HL-60 (cell line): Measurements from ENCODE around the gene SSTR5.

Source experiments
- DNase-seq, 2 experiments: peaks; one replicate each; pipeline ENCODE4 v3.0.0-alpha.2; 2010 to 2020; ENCODE audit warnings: low read depth in 1 of 2, low spot score in 1 of 2
- H3K27ac ChIP-seq: fragments of 250-450 bp; sonication (Bioruptor Pico); replicated peaks from 2 replicates; pipeline ENCODE4 v1.5.1; 2020; ENCODE audit warnings: mild to moderate bottlenecking, moderate library complexity
- H3K27me3 ChIP-seq: fragments of 250-450 bp; sonication (Bioruptor Pico); 2 replicates; pipeline ENCODE4 v1.5.1; 2021; ENCODE audit warnings: mild to moderate bottlenecking, moderate library complexity; ENCODE audit not compliant: insufficient read depth, poor library complexity, severe bottlenecking
- H3K4me3 ChIP-seq: replicated peaks from 2 replicates; pipeline ENCODE4 v1.5.1; 2011; ENCODE audit warnings: mild to moderate bottlenecking, control low read depth, low read length; ENCODE audit not compliant: insufficient read depth
- CTCF ChIP-seq: IDR thresholded peaks from one replicate; pipeline ENCODE4 v1.5.1; 2011; ENCODE audit warnings: low read length, control low read depth, inconsistent platforms; ENCODE audit not compliant: insufficient read depth
- GABPA ChIP-seq: IDR thresholded peaks from 2 replicates; pipeline ENCODE4 v1.6.1; 2012; ENCODE audit warnings: low read depth
- POLR2AphosphoS5 ChIP-seq: IDR thresholded peaks from 2 replicates; pipeline ENCODE4 v1.6.1; 2012; ENCODE audit warnings: low read depth
- REST ChIP-seq: IDR thresholded peaks from 2 replicates; pipeline ENCODE4 v1.6.1; 2012; ENCODE audit warnings: low read depth; ENCODE audit not compliant: insufficient replicate concordance
- SPI1 ChIP-seq: IDR thresholded peaks from 2 replicates; pipeline ENCODE4 v1.6.1; 2012; ENCODE audit warnings: low read depth, mild to moderate bottlenecking, borderline replicate concordance

SSTR5 gene

DNA sequence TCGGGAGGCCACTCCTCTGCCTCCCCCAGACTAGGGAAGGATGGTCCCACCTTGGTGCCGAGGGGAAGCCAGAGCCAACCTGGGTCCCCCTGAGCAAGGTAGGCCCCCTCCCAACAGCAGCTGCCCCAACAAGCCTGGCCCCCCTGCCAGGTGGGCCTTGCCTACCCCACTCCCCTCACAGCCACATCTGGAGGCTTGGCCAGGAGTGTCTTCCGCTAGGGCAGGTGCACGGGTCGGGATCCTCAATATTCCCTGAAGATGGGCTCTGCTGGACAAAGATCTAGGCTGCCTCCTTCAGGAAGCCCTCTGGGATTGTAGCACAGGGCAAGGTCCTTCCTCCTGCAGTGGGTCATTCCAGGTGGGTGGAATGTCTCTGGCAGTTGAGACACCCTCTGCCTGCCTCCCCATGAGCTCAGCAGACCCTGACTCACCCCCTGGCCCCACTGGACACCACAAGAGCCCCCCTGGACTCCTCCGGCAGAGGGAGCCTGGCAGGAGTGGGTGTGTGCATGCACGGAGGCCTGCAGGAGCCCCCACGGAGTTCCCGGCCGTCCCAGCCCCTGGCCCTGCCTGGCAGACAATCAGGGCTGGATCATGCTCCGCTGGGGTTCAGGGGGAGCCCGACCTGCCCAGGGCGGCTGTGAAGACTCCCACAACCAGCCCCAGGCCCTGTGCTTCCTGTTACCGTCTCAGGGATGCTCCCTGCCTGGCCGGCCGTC, 23.1 kb downstream of the SSTR5 start:
- TF ChIP-seq CTCF (no peak), SPI1 (no peak), GABPA (no peak), REST (no peak), POLR2AphosphoS5 (no peak)
- DNase-seq, result no peak
- no peak overlapping the region for H3K27ac ChIP-seq
- peaks cover 42% of the 10 kb centered on the region for H3K27me3 ChIP-seq
- H3K4me3 ChIP-seq, result no peak overlapping the region

DNA sequence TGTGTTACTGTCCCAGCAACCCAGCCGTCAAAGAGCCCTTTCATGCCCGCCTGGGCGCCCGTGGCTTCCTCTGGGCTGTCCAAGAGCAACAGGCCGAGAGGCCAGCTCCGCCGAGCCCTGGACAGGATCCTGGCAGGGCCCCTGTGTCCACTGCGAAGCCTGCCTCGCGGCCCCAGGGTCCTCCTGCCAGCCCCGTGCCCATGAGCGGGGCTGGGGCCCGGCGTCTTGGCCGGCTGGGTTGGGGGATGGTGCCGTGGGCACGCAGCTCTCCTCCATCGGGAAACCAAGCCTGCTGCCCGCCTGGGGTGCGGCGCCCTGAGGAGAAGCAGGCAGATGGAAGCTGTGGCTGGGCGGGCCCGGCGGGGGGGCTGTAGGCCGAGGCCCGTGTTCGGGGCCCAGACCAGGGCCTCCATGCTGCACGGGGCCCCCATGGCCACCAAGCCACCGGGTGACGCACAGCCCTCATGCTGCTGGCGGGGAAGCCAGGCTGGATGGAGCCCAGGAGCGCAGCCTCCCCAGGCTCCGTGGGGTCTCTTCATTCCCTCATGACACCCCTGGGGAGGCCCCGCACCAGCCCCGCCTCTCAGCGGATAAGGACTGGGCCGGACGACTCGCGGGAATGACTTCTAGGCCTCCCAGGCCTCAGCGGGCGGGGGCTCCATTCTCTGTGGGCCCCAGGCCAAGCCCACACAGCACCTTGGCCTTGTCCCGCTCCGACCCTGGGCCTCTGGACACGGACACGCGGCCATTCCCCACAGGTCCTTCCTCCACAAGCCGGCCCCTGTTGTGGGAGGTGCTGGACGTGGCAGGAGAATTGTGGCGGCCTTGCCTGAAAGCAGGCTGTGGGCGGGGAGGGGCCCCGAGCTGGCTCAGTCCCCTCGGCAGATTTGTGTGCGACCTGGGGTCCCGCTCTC, 23.9 kb downstream of the SSTR5 start, which contains the start of gene C1QTNF8:
Gene C1QTNF8, minus strand, starts transcription at position 76 of the 914 bp plus-strand sequence. CDS start 1,322 bp downstream, outside the sequence.
- peaks cover 46% of the 10 kb centered on the region for H3K27me3 ChIP-seq
- no peak for DNase-seq
- no peak within 1 kb of the TSS for H3K27ac ChIP-seq
- no peak within 1 kb of the TSS for H3K4me3 ChIP-seq
- TF ChIP-seq CTCF (no peak), SPI1 (no peak), POLR2AphosphoS5 (no peak), GABPA (no peak), REST (no peak)

- Histone ChIP-seq H3K4me3 (no peak overlapping the region), H3K27me3 (peaks cover 46% of the 10 kb centered on the region), H3K27ac (no peak overlapping the region)
- TF ChIP-seq POLR2AphosphoS5 (no peak), REST (no peak), SPI1 (no peak), GABPA (no peak), CTCF (no peak)
- no peak for DNase-seq
Observed at GRCh38 chr16:1097156-1097555, 24.6 kb downstream of the SSTR5 start.
